ENCODE data around the gene ZNF124.

DNA sequence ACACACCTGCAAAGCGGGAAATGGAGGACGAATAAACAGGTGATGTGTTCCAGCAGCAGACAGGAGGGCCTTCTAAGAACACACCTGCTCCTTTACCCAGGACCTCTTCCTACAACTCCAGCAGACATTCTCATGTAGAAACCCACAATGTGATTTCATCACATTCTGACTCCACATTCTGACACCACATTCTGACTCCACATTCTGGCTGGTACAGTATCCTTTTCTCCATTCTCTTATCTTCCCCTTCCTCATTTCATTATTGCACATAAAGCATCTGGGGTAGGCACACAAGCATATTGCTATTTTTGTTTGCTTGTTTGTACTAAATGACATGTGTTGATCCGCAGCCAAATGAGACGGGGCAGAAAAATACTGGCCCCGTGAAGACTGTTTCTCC, 3.6 kb upstream of the ZNF124 start:
- TF ChIP-seq, protein P1, sequence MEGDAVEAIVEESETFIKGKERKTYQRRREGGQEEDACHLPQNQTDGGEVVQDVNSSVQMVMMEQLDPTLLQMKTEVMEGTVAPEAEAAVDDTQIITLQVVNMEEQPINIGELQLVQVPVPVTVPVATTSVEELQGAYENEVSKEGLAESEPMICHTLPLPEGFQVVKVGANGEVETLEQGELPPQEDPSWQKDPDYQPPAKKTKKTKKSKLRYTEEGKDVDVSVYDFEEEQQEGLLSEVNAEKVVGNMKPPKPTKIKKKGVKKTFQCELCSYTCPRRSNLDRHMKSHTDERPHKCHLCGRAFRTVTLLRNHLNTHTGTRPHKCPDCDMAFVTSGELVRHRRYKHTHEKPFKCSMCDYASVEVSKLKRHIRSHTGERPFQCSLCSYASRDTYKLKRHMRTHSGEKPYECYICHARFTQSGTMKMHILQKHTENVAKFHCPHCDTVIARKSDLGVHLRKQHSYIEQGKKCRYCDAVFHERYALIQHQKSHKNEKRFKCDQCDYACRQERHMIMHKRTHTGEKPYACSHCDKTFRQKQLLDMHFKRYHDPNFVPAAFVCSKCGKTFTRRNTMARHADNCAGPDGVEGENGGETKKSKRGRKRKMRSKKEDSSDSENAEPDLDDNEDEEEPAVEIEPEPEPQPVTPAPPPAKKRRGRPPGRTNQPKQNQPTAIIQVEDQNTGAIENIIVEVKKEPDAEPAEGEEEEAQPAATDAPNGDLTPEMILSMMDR (IDR thresholded peaks at IDR 0.05) = no peak
- TF ChIP-seq POLR2A (IDR thresholded peaks at IDR 0.05) (no peak), EP300 (IDR thresholded peaks at IDR 0.05) (no peak)

All from sigmoid colon (tissue), 4 donors.